HL-60/S4 treated with retinoic acid at 250 ng/mL for 4 days and 3 days (cell line): ENCODE measurements around the gene COL13A1.

Source experiments
- in situ Hi-C: fragments of 300-500 bp; cut with MboI; formaldehyde crosslinking; loops from 2 replicates; pipeline ENCODE4 v1.7.0; 2022; ENCODE audit warnings: low sequenced_read_pairs

COL13A1 gene

DNA sequence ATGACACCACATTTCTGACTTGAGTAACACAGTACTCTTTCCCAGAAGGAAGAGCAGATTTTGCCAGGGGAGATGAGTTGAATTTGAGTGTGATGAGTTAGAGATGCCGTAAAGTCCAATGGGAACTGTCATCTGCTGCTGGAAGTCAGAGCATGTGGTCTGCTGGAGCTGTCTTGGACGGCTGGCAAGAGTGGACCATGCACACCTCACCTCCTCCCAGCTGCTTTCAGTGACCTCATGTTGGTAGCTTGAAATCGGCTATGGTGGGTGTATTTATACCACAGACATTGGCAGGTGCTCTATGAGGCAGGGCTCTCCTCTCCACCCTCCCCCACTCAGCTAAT is 82.3 kb downstream of the COL13A1 start:
- in situ Hi-C loops: no loop called here

DNA sequence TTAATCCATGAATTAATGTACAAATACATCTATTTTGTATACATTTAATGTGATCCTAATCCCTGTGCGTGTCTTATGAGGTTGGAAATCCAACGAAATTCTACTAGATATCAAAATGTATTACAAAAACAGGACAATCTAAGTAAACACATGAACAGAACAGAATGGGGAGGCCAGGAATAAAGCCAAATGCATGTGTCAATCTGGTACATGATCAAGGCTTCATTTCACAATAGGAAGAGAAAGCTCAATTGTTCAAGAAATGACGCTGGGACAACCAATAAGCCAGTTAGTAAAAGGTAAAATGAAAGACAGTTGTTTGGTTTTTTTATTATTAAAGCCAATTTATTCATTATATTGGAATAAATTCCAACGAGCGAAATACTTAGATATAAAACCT is 83.0 kb downstream of the COL13A1 start:
- in situ Hi-C loops: no loop called here

DNA sequence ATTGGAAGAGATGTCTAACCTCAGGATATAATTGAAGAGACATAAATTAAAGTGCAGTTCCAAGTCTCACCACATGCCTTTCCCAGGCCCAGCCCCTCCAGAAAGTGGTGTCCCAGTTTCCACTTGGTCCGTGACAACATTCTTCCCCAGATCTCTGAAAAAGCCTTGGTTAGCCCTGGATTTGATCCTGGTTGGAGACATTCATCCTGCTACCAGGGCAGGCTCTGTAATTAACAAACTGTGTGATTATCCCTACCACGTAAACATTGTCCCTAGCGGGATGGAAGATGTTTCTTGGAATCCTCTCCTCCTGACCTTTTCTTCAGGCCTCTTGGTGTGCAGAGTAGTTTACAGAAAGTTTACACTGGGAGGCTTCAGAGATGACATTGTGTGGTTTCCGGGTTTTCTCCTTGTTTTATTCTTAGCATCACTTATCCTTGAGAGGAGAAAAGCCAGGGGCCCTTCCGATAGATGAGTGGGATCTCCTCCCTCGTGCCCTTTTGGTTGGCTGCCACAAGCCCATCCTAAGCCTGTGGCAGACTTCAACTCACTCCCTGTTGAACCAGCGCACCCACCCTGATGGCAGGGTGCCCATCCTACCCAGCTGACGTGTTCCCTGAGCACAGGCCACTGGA is 83.8 kb downstream of the COL13A1 start:
- in situ Hi-C loops: no loop called here

DNA sequence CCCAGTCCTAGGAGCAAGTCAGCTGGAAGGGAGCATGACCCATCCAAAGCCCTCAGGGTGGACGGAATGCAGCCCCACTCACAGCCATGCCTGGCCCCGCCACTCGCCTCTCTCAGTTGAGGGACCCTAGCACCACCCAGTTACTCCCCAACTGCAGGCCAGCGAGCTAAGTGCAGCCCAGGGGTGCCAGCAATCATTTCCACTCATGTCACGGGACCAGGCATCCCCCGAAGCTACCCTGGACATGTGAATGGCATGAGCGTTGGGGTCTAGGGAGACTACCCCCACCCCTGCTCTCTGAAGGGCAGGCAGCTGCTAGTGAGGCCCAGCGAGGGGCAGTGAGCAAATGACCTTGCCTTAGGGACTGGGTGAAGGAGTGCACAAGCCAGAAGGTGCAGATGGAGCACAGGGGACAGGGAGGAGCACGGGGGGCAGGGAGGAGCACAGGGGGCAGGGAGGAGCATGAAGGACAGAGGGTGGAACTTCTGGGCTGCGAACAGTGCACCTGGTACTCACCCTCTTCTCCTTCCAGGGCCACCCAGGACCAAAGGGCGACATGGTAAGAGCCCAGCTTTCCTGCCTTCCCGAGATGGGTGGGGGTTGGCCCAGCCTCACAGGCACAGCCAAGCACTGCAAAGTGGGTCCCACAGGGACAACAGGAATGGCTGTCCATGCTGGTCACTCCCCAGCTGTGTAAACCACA is 87.3 kb downstream of the COL13A1 start:
- in situ Hi-C loops: no loop called here

DNA sequence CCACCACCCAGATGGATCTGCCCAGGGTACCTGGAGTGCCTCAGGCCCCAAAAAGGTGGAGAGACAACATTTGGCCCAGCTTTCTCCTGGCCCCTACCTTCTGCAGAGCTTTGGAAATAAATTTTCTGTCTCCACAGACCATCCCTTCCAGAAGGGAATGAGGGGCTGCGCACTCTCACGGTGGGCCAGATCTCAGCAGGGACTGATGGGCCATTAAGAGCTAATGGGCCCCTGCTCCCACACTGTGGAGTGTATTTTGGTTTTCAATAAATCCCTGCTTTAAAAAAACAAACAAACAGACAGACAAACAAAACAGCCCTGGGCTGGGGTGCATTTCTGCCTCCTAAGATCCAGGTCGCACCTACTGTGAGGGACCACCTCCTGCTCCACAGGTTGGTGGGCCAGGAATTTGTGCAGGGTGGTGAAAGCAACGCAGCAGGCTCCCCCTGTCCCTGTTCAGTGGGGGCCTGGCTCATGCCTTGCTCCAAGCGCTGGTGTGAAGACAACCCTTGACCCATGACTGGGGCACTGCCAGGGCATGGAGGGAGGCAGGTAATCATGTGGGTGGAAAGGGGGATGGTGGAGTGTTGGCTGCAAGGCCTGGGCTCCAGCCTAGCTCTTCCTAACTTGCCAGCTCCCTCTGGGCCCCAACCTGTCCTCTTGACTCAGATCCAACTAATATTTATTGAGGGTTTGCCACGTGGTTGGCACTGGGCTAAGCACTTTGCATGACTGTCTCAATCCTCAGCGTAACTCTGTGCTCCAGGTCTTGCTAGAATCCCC is 88.5 kb downstream of the COL13A1 start:
- in situ Hi-C loops: no loop called here

DNA sequence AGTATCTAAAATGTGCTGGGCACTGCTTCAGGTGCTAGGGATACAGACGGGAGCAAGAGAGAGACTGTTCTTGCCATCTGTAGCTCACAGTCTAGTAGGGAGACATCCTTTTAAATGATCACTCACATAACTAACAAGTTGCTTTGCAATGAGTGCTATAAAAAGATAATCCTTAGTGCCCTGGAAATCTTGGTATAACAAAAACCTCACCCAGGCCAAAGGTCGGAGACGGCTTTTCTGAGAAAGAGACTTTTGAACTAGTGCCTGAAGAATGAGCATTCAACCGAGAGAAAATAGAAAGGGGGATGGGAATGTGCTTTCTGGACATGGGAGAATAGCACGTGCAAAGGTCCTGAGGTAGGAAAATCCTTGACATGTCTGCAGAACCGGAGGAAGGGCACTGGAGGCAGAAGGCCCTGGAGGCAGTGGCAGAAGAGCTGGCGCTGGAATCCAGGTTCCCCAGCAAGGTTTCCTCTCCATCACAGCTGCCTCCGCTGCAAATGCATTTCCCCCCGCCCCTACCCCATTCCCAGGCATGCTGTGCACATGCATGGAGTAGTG is 89.4 kb downstream of the COL13A1 start:
- in situ Hi-C loops: no loop called here

DNA sequence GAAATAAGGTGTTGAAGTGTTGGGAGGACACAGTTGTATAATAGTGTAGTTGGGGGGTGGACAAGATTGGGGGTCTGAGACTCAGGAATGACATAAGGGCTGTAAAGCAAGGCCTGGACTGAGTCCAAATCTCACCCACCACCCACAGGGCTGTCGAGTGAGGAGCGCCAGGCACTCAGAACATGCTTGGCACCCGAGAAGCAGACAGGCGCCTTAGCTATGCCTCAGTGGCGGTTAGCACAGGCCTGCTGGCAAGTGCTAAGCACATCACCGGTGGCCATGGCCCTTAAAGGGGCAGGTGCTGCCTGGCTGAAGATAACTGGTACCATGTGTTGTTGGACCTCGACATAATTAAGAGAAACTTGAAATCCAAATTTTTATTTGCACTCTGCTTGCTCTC is 90.7 kb downstream of the COL13A1 start:
- in situ Hi-C loops: no loop called here

DNA sequence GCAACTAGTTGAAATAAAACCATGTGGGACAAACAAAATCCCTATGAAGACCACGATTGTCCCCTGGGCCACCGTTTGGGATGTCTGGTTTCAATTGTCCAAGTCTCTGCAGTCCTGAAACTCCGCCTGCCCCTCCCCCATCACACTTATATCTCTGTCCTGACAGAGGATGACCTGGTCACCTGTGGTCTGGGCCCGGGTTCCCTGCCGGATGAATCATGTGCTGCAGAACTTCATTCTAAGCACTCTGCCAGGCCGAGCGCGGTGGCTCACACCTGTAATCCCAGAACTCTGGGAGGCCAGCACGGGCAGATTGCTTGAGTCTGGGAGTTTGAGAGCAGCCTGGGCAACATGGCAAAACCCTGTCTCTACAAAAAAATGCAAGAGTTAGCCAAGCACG is 91.1 kb downstream of the COL13A1 start:
- in situ Hi-C loops: no loop called here

DNA sequence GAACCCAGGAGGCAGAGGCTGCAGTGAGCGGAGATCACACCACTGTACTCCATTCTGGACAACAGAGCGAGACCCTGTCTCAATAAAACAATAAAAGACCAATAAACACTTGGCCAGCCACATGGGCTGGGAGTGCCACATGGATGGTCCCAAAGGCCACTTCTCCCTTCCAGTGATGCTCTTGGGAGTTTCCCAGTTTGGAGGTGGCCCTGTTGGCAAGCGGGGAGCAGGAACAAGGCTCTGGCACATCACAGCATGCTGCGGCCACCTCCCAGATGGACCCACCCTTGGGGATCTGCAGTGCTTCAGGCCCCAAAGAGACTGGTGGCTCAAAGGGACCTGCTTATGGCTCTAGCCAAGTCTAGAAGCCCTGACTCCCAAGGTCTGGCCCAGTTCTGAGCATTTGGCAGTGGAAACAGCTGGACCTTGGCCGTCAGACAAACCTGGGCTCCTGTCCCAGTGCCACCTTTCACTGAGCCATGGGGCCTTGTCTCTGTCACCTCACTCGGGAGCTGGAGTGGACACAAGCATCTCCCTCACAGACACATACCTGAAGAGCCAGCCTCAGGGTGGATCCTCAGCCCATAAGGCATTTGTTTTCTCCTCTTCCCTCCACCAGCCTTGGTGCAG is 91.7 kb downstream of the COL13A1 start:
- in situ Hi-C loops: no loop called here

DNA sequence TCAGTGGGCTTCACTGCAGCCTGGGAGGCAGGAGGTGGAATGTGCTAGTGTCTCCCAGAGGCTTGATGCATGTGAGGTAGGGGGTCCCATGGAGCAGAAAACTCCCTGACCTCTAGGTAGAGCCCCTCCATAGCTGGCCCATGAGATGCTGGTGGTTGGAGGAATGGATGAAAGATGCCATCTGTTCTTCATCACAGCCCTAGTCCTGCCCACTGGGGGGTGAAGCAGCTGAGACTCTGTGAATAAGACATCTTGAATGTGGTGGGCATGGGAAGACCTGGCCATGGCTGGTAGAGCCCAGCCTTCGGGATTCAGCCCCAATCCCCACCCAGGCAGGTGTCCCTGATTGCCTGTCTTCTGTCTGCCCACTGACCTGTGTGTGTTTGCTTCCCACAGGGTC is 92.5 kb downstream of the COL13A1 start:
- in situ Hi-C loops: no loop called here

DNA sequence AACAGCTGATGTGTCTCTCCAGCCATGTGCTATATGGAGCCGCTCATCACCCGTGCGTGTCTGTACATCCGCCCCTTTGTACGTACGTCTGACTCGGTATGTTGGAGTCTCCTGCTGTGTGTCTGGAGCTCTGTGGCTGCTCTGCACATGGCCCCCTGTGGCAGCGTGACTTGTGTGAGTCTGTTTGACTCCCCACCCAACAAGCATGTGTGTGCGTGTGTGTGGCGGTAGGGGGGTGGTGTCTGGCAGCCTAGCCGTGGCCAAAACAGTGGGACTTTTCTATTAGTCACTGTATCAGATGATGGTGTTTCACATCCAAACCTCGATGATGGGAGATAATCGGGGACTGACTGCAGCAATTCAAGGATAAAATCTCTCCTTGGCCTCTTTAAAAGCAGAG is 94.1 kb downstream of the COL13A1 start:
- in situ Hi-C loops: no loop called here

DNA sequence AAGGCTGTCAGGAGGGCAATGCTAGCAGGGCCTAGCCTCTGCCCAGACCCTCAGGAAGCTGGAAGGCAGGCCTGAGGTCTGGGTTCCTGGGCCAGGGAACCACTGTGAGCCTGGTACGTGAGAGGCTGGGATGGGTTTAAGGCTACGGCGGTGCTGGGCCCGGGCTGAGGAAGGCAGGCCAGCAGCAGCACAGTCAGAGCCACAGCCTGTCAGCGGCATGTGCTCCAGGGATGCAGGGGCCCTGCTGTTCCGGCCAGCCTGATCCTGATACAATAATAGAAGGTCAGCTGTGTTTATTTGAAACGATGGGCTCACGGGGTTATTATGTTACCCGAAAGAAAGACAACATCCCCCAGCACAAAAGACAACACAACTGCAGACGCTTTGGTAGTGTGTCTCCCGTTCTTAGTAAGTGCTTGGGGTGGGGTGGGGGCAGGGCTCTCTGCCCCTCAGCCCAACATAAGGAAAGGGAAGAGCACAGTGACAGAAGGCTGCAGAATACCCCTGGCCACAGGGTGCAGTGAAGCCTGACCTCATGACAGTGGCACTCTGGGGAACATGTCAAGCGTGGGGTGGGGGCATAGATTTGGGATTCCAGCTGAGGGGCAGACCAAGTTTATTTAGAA is 95.0 kb downstream of the COL13A1 start:
- in situ Hi-C loops: no loop called here

DNA sequence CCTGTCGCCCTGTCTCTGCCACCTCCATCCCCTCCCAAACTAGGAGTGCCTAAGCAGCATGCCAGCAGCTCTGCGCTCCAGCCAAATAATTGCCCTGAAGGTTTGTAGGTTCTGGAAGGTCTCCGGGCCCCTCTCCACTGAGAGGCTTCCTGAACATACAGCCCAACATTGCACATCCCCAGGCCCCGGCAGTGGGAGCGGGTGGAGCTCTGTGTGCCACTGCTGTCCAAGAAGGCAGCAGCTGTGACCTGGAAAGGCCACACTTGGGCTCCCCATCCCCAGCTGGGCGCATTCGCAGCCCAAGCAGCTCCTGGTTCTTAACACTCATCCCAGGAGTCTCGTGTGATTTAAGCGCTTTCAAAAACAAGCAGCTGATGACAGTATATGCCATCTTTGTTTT is 95.7 kb downstream of the COL13A1 start:
- in situ Hi-C loops: no loop called here

DNA sequence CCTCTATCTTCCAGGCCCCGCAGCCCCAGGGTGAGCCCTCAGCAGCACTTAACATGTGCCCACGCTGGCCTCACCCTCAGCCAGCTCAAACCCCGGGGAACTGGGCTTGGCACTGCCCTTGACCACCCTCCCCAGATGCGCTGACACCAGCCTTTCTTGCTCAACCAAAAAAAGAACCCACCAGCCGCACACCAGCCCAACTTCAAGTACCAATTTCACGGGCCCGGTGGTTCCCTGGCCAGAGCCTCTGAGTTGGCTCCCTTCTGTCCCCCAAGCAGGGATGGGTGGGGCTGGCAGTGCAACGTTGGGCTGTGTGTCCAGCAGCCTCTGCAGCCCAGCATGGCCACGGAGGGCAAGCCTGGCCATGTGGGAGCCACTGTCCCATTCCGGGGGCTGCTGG is 96.3 kb downstream of the COL13A1 start:
- in situ Hi-C loops: no loop called here

DNA sequence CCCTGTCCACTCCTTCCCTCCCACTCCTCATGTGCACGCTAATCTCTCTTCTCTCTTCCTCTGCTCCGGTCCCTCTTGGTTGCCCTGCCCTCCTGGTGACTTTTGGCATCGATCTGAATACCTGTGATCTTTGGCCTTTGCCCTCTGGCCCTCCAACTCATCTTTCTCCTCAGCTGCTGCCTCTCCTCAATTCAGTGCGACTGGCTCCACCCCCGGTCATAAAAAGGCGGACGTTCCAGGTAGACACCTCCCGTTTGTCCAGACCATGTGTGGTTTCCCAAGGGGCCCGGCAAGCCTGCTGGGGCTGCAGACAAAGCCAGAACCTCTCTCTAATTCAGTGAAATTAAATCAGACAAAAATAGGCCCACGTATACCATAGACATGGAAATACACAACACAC is 96.8 kb downstream of the COL13A1 start:
- in situ Hi-C loops: no loop called here

DNA sequence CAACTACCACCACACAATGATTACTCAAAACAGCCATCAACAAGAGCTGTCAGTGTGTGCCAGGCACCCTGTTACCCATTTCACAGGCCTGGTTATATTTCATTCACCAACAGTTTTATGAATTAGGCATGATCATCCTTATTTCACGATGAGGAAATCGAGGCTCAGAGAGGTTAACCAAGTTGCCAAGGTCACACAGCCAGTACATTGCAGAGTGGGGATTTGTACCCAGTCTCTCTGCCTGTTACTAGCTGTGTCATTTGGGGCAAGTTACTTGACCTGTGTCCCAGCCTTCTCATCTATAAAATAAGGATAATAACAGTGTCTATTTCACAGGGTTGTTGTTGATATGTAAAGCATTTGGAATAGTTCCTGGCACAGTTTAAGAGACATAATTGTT is 97.2 kb downstream of the COL13A1 start:
- in situ Hi-C loops: no loop called here

DNA sequence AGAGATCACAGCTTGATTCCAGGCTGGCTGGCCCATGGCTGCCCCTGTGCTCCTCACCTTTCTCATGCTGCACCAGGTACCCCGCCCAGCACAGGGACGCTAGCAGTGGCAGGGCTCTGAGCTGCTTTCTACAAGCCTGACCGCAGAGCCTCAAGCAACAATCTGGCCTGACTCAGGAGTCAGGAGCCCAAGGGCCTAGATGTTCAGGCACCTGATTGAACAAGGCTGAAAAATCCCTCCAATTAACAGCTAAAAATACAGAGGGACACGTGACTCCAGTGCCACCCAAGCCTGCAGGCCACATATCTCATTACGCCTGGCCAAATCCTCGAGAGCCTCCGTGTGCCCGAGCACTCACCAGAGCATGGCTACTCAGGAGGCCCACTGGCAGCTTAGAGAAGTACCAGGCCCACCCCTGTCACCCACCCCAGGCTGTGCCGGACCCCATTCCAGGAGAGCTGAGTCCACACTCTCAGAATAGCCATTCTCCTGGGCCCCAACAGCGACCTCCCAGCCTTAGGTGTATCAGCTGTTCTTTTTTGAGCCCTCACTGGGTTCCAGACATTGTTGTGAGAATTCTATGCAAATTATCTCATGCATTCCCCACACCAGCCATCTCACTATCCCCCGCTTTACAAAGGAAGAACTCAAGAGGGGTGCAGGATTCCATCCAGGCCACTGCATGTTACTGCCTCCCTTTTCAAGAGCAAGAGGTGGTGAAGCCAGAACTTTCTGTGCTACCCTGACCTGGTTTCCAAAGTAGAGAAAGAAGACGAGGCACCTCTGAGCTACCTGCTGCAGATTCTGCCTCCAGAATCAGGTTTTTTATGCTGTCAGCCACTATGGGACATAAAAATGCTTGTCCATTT is 98.3 kb downstream of the COL13A1 start:
- in situ Hi-C loops: no loop called here

DNA sequence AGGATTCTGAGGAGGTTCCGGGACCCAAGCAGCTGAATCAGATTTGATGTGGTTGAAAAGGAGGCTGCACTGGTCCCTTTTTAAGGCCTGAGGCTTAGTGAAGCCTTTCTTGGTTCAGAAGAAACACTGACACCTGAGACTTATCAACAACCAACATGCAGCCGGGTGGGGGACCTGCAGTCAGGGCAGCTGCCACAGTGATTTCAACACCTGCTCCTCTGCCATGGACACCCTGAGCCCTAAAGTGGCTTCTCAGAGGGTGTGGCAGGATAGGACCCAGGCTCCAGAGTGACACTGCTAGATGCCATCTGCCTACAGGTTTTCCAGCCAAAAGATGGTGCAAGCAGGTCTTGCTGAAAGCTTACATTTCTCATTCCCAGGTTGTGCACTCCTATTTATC is 99.3 kb downstream of the COL13A1 start:
- in situ Hi-C loops: no loop called here

DNA sequence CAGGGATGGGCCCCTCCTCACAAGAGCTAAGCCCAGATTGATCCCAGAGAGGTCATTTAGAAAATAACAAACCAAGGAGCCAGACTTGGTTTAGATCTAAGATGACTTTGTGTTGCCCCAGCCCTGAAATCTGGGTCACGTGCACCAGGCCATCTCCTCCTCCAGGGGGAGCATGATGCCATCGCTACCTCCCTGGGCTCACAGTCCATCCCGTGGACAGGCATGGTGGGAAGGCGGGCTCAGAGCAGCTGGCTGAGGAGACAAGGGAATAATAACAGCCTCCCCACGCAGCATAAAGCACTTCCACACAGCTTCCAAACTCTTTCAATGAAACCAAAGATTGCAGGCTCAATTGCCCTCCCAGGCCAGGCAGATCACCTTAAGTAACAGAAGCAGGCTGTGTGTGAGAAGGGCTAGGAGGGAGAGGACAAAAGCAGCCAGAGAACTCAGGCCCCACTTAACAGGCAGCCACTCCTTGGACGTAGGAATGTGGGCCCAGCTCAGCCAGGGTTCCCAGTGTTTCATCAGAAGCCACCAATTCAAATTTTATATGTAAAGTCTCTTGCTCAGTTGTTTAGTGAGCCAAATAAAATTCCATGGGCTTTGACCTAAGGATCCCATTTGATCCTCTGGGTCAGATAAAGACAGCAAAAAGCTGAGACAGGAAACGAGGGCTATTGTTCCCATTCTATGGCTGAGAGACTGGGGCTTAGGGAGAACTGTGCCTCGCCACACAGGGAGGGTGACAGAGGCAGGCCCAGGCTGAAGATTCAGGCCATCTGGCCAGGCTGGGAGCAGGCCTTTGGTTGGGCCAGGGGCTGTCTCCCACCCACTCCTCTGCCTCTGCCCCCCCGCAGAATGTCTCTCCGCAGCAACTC is 100.2 kb downstream of the COL13A1 start:
- in situ Hi-C loops: no loop called here
